ENCODE results near the gene OR9Q2.
"Not testable (repeated sequence)": the region's sequence is repeated elsewhere in the genome, so short reads cannot be mapped to it uniquely, and the experiment has no call there.

The OR9Q2 gene

DNA sequence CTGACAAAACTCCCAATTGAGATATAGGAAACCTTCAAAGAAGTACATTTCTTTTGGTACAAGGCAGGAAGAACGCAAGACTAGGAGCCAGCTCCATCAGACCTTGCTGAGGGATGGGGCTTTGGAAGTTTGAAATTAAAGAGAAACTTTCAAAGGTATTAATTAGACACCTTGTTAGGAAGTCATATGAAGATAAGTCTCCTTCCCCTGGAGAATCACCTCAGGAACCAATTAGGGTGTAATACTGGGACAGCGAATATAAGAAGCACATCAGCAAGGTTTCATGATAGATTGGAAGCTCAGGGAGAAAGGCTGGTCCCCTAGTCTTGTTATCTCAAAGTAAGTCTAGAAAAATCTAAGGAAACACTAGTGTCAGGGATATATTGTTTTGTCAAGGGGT lies at the start of gene OR9Q2:
TSS of gene OR9Q2 (plus strand) at position 301 of the 400 bp plus-strand sequence. CDS start 1,421 bp downstream, outside the sequence.
- no peak for DNase-seq

DNA sequence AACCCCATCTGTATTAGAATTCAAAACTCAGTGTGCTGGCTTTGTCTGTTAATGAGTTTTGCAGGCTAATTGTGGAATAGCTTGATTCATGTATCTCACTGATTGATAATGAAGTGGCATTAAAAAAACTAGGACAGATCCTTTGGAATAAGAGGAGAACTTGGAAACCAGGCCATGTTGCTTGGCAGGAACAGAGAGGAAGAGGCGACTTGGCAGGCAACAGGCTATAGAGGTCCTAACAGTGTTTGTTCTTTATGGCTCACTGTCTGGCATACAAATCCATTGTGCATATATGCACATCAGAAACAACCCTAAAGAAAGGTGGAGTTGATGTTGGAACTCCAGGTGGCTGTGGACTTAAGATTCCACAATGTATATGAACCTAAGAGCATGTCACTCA lies 46.1 kb upstream of the OR9Q2 start:
- DNase-seq, result no peak

- no peak for DNase-seq
These were observed 36.1 kb upstream of the OR9Q2 start for GRCh38 chr11:58152781-58153180.

- DNase-seq, result no peak
These were observed 24.5 kb upstream of the OR9Q2 start for GRCh38 chr11:58164389-58164788.

- DNase-seq, result no peak
These were observed 23.9 kb upstream of the OR9Q2 start for GRCh38 chr11:58164990-58165389.

DNA sequence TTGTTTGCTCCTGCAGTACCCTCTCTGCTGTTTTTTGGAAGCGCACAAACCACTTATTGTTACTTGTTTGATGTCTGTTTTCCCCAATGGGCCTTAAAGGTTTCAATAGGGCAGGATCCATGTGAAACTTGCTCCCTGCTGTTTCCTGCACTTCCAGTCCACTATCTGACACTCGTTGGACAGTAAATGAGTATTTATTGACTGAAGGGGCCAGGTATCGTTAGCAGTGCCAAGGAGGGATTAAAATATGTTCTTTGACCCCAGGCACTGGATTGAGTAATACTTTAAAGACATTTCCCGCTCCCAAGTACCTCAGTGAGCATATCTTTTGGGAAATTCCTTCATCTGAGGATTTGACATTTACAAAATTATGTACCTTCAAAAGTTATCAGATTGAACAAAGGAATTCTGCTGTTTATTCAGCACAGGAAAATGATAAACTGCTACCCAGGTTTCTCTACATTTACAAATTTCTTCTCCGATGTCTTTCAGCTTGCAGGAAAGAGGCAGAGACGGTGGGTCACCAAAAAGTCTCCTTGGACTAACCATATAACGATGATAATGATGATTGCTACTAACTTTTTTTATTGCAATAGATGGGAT lies 23.3 kb upstream of the OR9Q2 start:
- no peak for DNase-seq

DNA sequence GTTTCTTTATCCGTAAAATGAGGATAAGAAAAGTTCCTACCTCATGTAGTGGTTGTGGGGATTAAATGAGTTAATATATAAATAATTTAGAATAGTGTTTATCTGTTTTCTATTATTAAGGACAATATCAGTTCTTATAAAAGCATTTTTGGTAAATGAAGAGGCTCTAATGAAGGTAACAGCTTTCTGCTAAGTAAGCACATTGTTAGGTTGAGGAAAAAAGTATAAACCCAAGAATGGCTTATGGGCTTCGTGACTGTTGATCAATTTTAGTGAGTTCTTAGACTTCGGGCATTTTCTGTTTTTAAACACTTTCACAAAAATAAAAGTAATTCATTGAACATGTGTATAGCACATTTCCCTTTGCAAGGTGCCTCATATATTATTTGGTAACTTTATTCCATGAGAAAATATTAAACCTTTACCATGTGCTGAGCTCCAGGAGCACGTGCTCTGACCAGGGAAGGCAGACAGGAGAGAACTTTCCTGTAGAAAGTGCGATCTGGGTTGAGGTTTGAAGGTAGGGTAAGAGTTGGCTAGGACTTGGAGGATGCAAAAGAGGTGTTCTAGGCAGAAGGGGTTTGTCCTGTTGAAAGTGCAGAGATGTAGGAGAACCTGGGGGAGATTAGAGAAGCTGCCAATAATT lies 11.3 kb upstream of the OR9Q2 start:
- DNase-seq, result no peak

DNA sequence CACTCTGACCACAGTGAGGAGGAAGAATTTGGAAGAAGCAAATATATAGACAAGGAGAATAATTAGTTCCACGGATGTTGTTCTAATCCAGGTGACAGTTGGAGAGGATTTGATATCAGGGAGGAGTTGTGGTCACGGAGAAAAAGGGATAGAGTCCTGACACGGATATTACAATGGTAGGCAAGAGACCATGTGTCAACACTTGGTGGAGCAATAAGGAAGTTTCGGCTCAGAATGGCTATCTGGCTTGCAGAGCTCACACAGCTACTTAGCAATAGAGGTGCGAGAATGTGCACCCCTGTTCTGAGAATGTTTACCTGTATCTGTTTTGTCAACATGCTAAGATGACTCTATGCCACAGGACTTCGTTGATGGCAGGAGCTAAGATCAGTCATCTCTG lies 10.4 kb upstream of the OR9Q2 start:
- no peak for DNase-seq

DNA sequence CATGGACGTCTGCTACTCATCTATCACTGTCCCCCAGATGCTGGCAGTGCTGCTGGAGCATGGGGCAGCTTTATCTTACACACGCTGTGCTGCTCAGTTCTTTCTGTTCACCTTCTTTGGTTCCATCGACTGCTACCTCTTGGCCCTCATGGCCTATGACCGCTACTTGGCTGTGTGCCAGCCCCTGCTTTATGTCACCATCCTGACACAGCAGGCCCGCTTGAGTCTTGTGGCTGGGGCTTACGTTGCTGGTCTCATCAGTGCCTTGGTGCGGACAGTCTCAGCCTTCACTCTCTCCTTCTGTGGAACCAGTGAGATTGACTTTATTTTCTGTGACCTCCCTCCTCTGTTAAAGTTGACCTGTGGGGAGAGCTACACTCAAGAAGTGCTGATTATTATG lies 9.2 kb upstream of the OR9Q2 start:
- no peak for DNase-seq

DNA sequence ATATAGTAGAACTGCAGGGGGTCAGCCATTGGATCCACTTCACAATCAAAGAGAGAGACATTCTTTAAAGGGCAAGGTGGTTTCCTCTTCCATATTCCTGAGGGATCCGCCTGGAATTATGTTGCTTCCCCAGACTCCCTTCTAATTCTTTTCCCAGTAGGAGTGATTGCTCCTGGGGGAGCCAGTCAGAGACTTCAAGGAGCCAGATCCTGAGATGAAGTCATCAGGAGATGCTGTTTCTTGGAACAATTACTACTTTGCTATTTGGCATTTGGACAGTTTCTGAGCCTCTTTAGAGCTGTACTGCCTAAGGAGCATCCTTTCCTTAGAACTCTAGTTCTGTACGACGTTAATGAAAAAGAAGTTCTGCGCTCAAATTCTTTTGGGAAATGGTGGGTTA lies 1.9 kb upstream of the OR9Q2 start:
- no peak for DNase-seq

DNA sequence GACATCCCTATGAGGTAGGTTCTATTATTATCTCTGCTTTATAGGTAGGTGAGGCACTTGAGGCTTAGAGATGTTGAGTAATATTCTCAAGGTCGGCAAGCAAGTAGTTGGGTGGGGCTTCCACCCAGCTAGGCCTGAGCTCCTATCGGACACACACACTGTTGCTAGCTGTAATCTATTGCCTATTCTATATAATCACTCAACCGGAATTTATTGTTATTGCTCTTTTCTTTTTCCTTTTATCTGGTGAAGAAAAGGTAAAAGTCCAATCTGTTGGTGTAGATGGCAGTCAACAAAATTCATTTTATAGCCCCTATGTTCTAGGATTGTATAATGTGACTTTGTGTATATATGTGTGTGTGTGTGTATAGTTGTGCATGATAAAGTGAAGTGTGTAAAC lies 3.4 kb downstream of the OR9Q2 start:
- DNase-seq, result no peak

DNA sequence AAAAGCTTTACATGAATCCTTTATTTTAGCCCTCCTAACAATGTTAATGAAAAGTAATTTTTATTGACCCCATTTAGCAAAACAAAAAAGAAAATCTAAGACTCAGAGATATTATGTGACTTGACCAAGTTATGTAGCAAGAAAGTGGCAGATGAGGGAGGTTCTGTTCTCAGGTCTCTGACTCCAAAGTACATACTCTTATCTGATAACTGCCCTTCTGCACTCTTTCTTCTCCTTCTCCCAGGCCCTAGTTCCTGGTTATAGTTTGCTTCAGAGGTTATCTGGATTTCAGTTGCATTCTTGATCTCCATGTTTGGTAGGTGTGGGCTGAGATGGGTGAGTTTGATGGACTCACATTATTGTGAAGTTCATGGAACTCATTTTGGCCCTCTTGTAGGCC lies 4.5 kb downstream of the OR9Q2 start:
- no peak for DNase-seq

DNA sequence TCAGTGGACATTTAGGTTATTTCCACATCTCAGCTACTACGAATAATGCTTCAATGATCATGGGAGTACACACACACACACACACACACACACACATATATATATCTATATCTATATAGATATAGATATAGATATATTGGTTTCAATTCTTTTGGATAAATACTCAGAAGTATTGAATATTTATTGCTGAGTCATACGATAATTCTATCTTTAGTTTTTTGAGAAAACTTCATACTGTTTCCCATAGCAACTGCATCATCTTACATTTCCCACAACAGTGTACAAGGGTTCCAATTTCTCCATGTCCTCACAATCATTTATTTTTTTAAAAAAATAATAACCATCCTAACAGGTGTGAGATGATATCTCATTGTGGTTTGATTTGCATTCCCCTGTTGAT lies 7.1 kb downstream of the OR9Q2 start:
- no peak for DNase-seq

DNA sequence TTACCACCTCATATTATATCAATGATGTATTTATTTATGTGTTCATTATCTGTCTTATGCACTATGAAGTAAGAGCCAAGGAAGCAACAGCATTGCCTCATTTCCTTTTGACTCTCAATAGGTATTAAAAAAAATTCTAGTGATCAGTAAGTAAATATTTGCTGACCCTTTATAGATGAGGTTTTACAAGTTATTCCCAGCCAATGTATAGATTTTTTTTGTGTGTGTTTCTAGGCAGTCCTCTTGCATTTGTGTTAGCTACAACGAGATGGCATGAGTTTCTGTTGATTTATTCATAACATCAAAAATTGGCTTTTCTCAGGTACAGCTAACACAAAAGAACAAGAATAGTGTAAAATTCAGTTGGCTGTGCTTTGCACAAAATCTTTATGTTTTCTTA lies 10.4 kb downstream of the OR9Q2 start:
- DNase-seq, result no peak

- no peak for DNase-seq
These were observed 15.2 kb downstream of the OR9Q2 start, which contains the start of gene OR1S2 for GRCh38 chr11:58204042-58204441. Gene OR1S2, minus strand, starts transcription at chr11:58204142. Its CDS starts 0 bp downstream, at chr11:58204142.

- not testable (repeated sequence) for DNase-seq
These were observed 23.6 kb downstream of the OR9Q2 start, which contains the start of gene OR1S1 for GRCh38 chr11:58212420-58212819. Gene OR1S1, plus strand, starts transcription at chr11:58212720.

DNA sequence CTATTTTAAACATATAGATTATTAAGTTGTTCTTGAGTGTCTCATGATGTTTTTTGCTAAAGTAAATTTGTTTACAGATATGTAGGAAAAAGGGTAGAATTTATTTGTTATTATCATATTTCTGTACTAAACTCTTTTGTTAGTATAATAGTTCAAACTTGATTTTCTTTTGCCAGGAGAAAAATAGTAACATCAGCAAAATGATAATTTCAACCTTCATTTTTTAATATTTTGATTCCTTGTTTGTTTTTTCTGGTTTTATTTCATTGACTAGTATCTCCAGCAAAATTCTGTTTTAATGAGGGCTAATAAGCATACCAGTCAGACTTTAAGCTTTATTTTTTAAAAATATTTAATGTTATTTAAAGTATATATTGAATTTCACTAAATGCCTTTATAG lies 27.6 kb downstream of the OR9Q2 start:
- DNase-seq, result no peak

DNA sequence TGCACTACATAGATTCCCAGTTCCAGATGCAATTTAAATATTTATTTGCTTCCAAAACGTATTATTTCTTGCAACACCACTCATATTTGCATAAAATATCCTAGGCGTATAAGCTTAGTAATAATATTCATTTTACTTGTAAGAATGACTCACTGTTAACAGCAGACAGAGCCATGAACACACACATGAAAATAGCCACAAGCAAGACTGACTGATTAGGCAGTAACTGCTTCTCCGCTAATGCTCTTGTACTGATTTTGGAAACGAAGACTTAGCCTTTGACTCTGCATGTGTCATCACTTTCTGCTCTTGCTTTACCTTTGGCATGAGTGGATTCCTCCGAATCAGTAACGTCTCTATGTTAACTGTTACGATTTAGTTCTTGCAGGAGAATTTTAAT lies 33.9 kb downstream of the OR9Q2 start:
- DNase-seq, result no peak

DNA sequence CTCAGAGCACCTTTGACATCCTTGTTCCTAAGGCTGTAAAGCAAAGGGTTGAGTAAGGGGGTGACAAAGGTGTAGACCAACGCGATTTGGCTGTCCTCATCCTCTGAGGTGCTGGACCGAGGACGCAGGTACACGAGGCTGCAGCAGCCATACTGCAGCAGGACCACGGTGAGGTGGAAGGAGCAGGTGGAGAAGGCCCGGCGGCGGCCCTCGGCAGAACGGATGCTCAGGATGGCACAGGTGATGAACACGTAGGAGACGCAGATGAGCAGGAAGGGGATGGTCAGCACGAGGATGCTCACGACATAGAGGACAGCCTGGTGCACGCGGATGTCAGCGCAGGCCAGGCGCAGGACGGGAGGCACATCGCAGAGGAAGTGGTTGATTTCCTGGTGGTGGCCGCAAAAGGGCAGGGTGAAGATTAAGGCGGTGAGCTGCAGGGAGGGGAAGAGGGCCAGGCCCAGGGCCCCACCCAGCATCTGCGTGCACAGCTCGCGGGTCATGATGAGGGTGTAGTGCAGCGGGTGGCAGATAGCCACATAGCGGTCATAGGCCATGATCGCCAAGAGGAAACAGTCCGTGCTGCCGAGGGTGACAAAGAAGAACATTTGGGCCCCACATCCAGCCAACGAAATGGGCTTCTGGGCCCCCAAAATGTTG lies 39.2 kb downstream of the OR9Q2 start:
- no peak for DNase-seq

Data from CD4-positive, alpha-beta T cell treated with Interferon alpha-2 for 1 hour (primary cell).